ENCODE data around the gene HP1BP3.

Gene HP1BP3

DNA sequence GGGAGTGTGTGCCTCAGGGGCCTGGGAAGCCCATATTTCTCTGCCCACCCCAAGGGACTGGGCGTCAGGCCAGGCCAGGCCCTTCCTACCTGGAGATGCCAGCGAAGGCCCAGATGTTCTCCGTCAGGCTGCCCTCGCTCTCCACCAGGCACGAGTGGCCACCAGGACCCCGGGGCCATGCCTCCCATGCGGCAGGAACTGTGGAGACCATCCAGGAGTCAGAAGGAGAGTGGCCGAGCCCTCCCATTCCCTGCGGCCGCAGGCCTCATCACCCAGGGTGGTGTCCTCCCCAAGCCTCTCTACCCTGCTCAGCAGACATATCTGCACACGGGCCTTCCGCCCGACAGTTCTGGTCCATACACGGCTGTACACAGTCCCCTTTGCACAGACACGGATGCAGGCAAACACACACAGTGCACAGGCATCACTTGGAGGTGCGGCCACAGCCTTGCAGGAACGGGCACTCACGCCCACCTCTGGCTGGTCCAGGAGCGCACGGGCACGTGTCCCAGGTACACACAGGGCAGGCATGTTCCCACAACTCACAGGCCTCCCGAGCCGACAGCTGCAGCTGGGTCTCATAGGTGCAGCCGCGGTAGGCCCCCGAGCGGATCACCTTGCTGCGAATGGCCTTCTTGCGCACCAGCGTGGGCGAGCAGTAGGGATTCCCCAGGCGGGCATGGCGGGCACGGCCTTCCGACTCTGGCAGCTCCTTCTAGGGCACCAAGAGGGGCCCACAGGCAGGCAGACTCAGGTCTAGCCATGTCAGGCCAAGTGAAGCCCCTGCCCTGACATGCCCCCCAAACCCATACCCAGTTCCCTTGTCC is 63.4 kb downstream of the HP1BP3 start:
- H3K4me2 ChIP-seq (ENCODE audit: low read length) = no peak overlapping the region
- H3K9me3 ChIP-seq (ENCODE audit: control insufficient read depth, insufficient read depth, low read length) = no peaks in the 10 kb centered on the region
- no peak overlapping the region for H3K4me3 ChIP-seq (ENCODE audit: low read length)
- H3K36me3 ChIP-seq (ENCODE audit: control insufficient read depth, low read length) = no peaks in the 10 kb centered on the region
- no peaks in the 10 kb centered on the region for H4K20me1 ChIP-seq (ENCODE audit: control insufficient read depth, insufficient read depth, low read depth, low read length)
- no peaks in the 10 kb centered on the region for H3F3A ChIP-seq (ENCODE audit: control insufficient read depth, insufficient read depth)
- H3K79me2 ChIP-seq (ENCODE audit: control insufficient read depth, low read length) = no peaks in the 10 kb centered on the region
- H3K27ac ChIP-seq (ENCODE audit: low read depth, low read length) = no peak overlapping the region
- H3K4me1 ChIP-seq (ENCODE audit: control insufficient read depth, low read length) = no peaks in the 10 kb centered on the region
- no peaks in the 10 kb centered on the region for H3K9me2 ChIP-seq (replicated peaks; ENCODE audit: control insufficient read depth, low read length)
- no peak for TF ChIP-seq CTCF (IDR thresholded peaks at IDR 0.05; ENCODE audit: low read depth, low read length, poor library complexity, severe bottlenecking)
- no peak for TF ChIP-seq EZH2phosphoT487 (IDR thresholded peaks at IDR 0.05; ENCODE audit: borderline replicate concordance, low read length)
- peaks cover 22% of the 10 kb centered on the region for H3K27me3 ChIP-seq (ENCODE audit: control insufficient read depth, low read length)

DNA sequence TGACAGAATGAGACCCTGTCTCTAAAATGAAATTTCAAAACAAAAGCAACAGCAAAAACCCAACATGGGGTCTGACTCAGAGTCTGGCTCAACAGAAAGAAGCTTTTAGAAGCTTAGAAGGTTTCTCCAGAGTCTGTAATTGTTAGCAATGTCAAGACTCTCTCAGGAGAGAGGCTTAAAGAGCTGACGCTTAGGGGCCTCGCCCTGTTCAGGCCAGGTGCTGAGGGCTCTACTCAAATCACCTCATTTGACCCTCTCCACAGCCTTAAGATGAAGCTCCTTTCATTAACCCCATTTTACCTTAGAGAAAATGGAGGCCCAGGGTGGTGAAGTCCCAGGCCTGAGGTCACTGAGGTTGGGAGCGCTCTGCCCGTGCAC is 64.0 kb downstream of the HP1BP3 start:
- Histone ChIP-seq H3K4me1 (ENCODE audit: control insufficient read depth, low read length) (peaks cover under 1% of the 10 kb centered on the region; the same call in 1 of the 2 replicates), H3F3A (ENCODE audit: control insufficient read depth, insufficient read depth) (no peaks in the 10 kb centered on the region), H3K4me3 (ENCODE audit: low read length) (no peak overlapping the region), H3K27me3 (ENCODE audit: control insufficient read depth, low read length) (peaks cover 23% of the 10 kb centered on the region), H4K20me1 (ENCODE audit: control insufficient read depth, insufficient read depth, low read depth, low read length) (no peaks in the 10 kb centered on the region), H3K36me3 (ENCODE audit: control insufficient read depth, low read length) (no peaks in the 10 kb centered on the region), H3K79me2 (ENCODE audit: control insufficient read depth, low read length) (no peaks in the 10 kb centered on the region), H3K4me2 (ENCODE audit: low read length) (no peak overlapping the region), H3K27ac (ENCODE audit: low read depth, low read length) (no peak overlapping the region), H3K9me3 (ENCODE audit: control insufficient read depth, insufficient read depth, low read length) (no peaks in the 10 kb centered on the region), H3K9me2 (replicated peaks; ENCODE audit: control insufficient read depth, low read length) (no peaks in the 10 kb centered on the region)
- TF ChIP-seq EZH2phosphoT487 (IDR thresholded peaks at IDR 0.05; ENCODE audit: borderline replicate concordance, low read length) (no peak), CTCF (IDR thresholded peaks at IDR 0.05; ENCODE audit: low read depth, low read length, poor library complexity, severe bottlenecking) (no peak)

DNA sequence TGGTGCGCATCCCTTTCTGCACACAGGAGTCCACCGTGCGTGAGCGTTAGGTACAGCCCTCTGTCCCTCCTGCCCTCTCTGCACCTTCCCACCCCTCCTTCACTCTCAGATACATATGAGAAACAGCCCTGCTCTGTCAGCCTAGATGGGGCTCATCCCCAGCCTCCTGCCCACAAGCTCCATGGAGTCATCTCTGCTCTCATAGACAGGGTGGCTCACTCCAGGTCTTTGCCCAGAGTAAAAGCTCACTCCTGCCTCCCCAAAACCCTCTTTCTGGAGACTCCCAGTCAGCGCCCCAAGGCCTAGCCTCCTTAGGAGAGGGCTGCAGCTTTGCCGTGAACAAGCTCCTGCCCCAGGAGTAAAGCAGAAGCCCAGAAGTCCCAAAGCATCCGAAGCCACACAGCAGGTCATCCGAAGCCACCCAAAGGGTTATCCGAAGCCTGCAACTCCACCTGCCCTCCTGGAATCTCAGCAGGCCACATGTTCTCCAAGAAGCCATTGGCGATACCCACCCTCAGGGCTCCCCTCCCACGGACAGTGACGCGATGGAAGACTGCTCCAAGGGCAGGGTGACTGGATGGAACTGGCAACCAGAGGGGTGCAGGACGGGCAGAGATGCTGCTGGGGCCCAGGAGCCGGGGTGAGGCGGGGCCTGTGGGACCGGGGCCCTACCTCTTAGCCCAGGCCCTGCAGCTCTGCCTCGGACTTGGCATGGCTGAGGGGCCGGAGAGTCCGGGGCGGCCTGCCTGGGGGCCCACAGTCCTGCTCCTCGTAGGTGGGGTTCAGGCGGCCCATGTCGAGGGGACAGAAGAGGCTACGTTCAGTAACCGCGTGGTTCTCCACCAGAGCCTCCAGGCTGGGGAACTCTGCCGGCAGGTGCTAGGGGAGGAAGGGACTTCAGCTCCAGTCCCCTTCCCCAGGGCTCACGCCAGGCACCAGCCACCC is 65.7 kb downstream of the HP1BP3 start:
- Histone ChIP-seq H3K79me2 (ENCODE audit: control insufficient read depth, low read length) (no peaks in the 10 kb centered on the region), H3K9me2 (replicated peaks; ENCODE audit: control insufficient read depth, low read length) (no peaks in the 10 kb centered on the region), H3K9me3 (ENCODE audit: control insufficient read depth, insufficient read depth, low read length) (no peaks in the 10 kb centered on the region), H3K4me3 (ENCODE audit: low read length) (no peak overlapping the region), H3F3A (ENCODE audit: control insufficient read depth, insufficient read depth) (no peaks in the 10 kb centered on the region), H3K4me1 (ENCODE audit: control insufficient read depth, low read length) (peaks cover 3% of the 10 kb centered on the region; the same call in 1 of the 2 replicates), H3K27me3 (ENCODE audit: control insufficient read depth, low read length) (peaks cover 21% of the 10 kb centered on the region), H3K4me2 (ENCODE audit: low read length) (no peak overlapping the region), H3K27ac (ENCODE audit: low read depth, low read length) (no peak overlapping the region), H4K20me1 (ENCODE audit: control insufficient read depth, insufficient read depth, low read depth, low read length) (no peaks in the 10 kb centered on the region), H3K36me3 (ENCODE audit: control insufficient read depth, low read length) (no peaks in the 10 kb centered on the region)
- TF ChIP-seq EZH2phosphoT487 (IDR thresholded peaks at IDR 0.05; ENCODE audit: borderline replicate concordance, low read length) (no peak), CTCF (IDR thresholded peaks at IDR 0.05; ENCODE audit: low read depth, low read length, poor library complexity, severe bottlenecking) (no peak)

Measured in DOHH2 (cell line).